Measurements from ENCODE around the gene ATXN7L3.

ATXN7L3 gene

GRCh38 chr17:44221084-44221861 lies 21.6 kb upstream of the ATXN7L3 start:
- Histone ChIP-seq H3K27ac (peak overlapping the region; percentile 98), H3K4me3 (peak overlapping the region; percentile 89)
- peak; percentile 87 for DNase-seq (ENCODE audit: low spot score)
- TF ChIP-seq, protein P1, sequence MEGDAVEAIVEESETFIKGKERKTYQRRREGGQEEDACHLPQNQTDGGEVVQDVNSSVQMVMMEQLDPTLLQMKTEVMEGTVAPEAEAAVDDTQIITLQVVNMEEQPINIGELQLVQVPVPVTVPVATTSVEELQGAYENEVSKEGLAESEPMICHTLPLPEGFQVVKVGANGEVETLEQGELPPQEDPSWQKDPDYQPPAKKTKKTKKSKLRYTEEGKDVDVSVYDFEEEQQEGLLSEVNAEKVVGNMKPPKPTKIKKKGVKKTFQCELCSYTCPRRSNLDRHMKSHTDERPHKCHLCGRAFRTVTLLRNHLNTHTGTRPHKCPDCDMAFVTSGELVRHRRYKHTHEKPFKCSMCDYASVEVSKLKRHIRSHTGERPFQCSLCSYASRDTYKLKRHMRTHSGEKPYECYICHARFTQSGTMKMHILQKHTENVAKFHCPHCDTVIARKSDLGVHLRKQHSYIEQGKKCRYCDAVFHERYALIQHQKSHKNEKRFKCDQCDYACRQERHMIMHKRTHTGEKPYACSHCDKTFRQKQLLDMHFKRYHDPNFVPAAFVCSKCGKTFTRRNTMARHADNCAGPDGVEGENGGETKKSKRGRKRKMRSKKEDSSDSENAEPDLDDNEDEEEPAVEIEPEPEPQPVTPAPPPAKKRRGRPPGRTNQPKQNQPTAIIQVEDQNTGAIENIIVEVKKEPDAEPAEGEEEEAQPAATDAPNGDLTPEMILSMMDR (IDR thresholded peaks at IDR 0.05), result no peak

DNA sequence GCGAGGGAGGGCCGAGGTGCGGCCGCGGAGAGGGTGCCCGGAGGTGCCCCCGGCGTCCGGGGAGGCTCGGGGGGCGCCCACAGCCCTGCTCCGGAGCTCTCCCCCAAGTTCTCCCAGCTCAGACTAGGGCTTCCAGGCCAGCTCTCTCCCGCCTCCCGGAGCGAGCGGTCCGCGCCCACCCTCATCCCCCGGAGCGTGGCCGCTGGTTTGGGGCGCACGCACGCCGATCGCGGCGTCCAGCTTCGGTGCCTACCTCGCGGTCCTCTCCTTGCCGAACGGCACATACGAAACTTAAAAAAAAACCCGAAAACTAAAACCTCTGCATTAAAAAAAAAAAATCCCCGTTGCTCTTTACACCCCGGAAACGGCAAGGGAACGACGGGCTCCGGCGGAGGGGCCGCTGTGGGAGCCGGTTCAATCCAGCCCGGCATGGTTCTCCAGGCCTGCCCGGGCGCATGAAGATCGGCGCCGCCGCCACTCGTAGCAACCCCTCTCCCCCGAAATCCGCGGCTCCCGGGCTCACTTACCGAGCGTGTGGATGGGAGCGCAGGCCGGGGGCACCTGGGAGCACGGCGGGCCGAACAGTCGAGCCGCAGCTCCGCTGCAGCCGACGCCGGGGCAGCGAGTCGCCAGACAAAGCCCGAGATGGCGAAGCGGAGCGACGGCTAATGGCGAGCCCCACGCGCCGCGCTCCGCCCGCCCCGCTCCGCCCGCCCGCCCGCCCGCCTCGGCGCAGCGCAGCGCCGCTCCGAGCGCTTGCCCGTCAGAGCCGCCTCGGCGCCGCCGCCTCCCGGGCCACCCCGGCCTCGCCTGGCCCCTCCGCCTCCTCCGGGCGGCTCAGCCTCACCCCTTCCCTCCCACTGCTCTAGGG lies 20.8 kb upstream of the ATXN7L3 start:
- H3K27ac ChIP-seq, result peak overlapping the region; percentile 98
- TF ChIP-seq, protein P1 (IDR thresholded peaks at IDR 0.05), result no peak
- DNase-seq (ENCODE audit: low spot score), result no peak
- peak overlapping the region; percentile 89 for H3K4me3 ChIP-seq

DNA sequence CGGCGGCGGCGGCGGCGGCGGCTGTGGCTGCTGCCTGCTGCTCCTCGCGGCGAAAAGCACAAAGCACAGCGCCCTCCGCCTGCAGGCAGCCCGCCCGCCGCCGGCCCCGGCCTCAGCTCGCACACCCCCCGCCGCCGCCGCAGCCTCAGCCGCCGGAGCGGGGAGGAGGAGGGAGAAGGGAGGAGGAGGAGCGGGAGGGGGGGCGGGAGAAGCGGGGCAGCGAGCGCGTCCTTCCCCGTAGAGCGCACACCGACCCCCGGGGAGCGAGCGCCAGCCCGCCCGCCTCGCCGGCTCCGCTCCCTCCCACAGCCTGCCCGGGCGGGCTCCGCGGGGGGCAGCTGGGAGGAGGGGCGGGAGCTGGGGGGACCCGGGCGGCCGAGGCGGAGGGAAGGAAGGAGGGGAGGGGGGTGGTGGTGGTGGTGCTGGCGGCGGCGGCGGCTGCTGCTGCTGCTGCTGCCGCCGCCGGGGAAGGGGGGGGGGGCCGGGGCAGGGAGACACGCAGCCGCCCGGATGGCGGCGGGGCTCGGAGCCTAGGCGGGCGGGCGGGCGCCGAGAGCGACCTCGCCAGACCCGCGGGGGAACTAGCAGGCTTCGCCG lies 20.0 kb upstream of the ATXN7L3 start, which contains the start of gene UBTF:
Gene UBTF, minus strand, starts transcription at position 60 of the 597 bp plus-strand sequence. CDS start 1,446 bp downstream, outside the sequence.
- TF ChIP-seq, protein P1 (IDR thresholded peaks at IDR 0.05), result no peak
- DNase-seq (ENCODE audit: low spot score), result no peak
- Histone ChIP-seq H3K4me3 (peak within 1 kb of the TSS; percentile 89), H3K27ac (peak within 1 kb of the TSS; percentile 98)

- DNase-seq (ENCODE audit: low spot score), result peak; percentile 80
- Histone ChIP-seq H3K27ac (peak overlapping the region; percentile 98), H3K4me3 (peak overlapping the region; percentile 89)
- TF ChIP-seq, protein P1 (IDR thresholded peaks at IDR 0.05), result no peak
Observed at GRCh38 chr17:44219108-44219615, 19.5 kb upstream of the ATXN7L3 start.

DNA sequence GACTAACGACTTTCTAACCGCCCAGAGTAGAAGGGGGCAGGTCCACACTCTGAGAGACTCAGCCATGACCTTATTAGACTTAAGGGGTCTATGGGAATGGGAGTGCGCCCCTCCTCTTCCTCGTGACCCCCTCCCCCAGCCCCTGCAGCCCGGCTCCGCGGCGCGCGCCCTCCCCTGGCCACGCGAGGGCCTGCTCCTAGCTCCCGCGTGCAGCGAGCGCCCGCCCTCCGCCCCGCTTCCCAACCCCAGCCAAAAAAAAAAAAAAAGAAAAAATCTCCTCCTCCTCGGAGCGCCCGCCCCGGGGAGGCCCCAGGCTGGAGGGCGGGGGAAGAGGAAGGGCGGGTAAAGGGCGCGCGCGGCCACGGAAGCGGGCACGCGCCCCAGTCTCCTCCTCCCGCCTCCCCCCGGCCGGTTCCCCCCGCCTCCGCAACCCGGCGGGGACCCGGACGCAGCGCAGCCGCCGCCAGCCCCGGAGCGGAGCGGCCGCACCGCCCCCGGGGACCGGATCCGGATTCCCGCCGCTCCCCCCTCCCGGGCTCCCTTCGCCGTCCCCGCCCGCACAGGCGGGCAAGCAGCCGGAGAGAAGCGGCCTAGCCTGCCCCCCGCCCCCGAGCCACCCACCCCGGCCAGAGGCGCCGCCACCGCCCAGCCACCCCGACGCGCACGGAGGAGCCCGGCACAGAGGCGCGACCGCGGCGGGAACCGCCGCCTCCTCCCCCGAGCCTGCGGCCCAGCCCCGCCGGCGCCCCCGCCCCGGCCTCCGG lies 18.8 kb upstream of the ATXN7L3 start:
- peak; percentile 85 for DNase-seq (ENCODE audit: low spot score)
- Histone ChIP-seq H3K27ac (peak overlapping the region; percentile 98), H3K4me3 (peak overlapping the region; percentile 89)
- TF ChIP-seq, protein P1 (IDR thresholded peaks at IDR 0.05), result peak; percentile 16

DNA sequence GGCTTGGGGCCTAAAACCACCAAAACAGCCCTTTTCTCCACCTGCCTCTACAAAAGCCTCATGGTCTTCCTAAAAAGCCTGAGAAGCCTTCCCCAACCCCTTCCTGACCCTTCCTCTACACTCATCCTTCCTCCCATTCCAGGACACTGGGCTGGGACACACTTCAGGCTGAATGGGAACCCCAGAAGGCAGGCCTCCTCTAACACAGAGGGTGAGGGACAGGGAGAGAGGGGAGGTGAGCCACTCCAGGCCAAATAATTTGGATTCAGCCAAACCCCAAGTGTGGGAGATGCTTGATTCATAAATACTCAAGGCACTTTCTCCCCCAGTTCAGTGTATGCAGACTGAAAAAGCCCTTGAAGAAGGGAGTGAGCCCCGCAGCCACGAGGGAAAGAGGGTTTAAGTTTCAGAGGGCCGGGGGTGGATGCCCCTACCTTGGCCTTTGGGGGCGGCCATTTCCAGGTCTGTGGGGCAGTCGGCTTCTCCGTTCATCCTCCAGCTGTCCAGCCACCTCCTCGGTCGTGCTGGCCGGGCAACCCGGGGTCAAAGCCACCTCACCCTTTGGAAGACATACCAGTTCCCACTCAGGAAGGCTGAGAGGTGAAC lies 18.2 kb upstream of the ATXN7L3 start:
- TF ChIP-seq, protein P1 (IDR thresholded peaks at IDR 0.05), result no peak
- no peak for DNase-seq (ENCODE audit: low spot score)
- H3K27ac ChIP-seq, result peak overlapping the region; percentile 62 to 98
- H3K4me3 ChIP-seq, result peak overlapping the region; percentile 89
